ENCODE results near the gene HS6ST1. TPM values are rescaled to one million over a fixed set of nuclear protein-coding genes. Genes with fewer than 3 reads are reported as not detected.

HS6ST1 gene
- total and polyA plus RNA-seq, 10 donors = 7.2 to 99.5 (median 57.0) TPM

GRCh38 chr2:128362176-128362888, 43.7 kb upstream of the HS6ST1 start:
- H3K9me3 ChIP-seq = no peaks in the 10 kb centered on the region
- no peaks in the 10 kb centered on the region for H3K4me1 ChIP-seq
- TF ChIP-seq POLR2AphosphoS5 (IDR thresholded peaks at IDR 0.05) (no peak), CTCF (IDR thresholded peaks at IDR 0.05 in 8 of 11, conservative IDR thresholded peaks at IDR 0.05 in 3 of 11) (no peak)
- intact Hi-C loops (cut with DNase I; ENCODE audit: low total_unique reads) = no loop called here
- 78 to 89% (median 85%) methylated on average over 10 to 12 of the region's 12 CpGs for WGBS, 5 donors
- peaks cover 0 to 11% (median 0%) of the 10 kb centered on the region in 7 donors for H3K27me3 ChIP-seq (replicated peaks in 1 of 7)
- H3K36me3 ChIP-seq = no peaks in the 10 kb centered on the region
- H3K4me3 ChIP-seq = no peak overlapping the region
- DNase-seq = no peak
- peak overlapping the region in 4 of 8 donors; percentile 20 to 53 (median 42) for H3K27ac ChIP-seq

- no peak for TF ChIP-seq POLR2AphosphoS5 (IDR thresholded peaks at IDR 0.05)
- no peak for TF ChIP-seq CTCF (IDR thresholded peaks at IDR 0.05 in 8 of 11, conservative IDR thresholded peaks at IDR 0.05 in 3 of 11)
- TF ChIP-seq POLR2A (IDR thresholded peaks at IDR 0.05) = no peak
- 92 to 97% (median 94%) methylated on average over 12 to 14 of the region's 14 CpGs for WGBS, 5 donors
- DNase-seq = no peak
- intact Hi-C loops (cut with DNase I; ENCODE audit: low total_unique reads) = no loop called here
- Histone ChIP-seq H3K36me3 (no peaks in the 10 kb centered on the region), H3K4me3 (no peak overlapping the region), H3K27me3 (replicated peaks in 1 of 7) (peaks cover 0 to 11% (median 0%) of the 10 kb centered on the region in 7 donors), H3K9me3 (no peaks in the 10 kb centered on the region), H3K27ac (peak overlapping the region in 1 of 8 donors; percentile 53), H3K4me1 (no peaks in the 10 kb centered on the region)
These were observed 42.9 kb upstream of the HS6ST1 start for GRCh38 chr2:128361376-128362131.

GRCh38 chr2:128360711-128361110, 42.0 kb upstream of the HS6ST1 start:
- Histone ChIP-seq H3K4me3 (no peak overlapping the region), H3K4me1 (no peaks in the 10 kb centered on the region), H3K27ac (no peak overlapping the region), H3K36me3 (no peaks in the 10 kb centered on the region), H3K27me3 (replicated peaks in 1 of 7) (peaks cover 0 to 11% (median 0%) of the 10 kb centered on the region in 7 donors), H3K9me3 (no peaks in the 10 kb centered on the region)
- 79 to 95% (median 90%) methylated on average over 7 to 8 of the region's 8 CpGs for WGBS, 5 donors
- intact Hi-C loops (cut with DNase I; ENCODE audit: low total_unique reads) = no loop called here
- DNase-seq = no peak
- TF ChIP-seq POLR2AphosphoS5 (IDR thresholded peaks at IDR 0.05) (no peak), CTCF (IDR thresholded peaks at IDR 0.05 in 8 of 11, conservative IDR thresholded peaks at IDR 0.05 in 3 of 11) (no peak), POLR2A (IDR thresholded peaks at IDR 0.05) (no peak)

GRCh38 chr2:128359841-128360240, 41.2 kb upstream of the HS6ST1 start:
- Histone ChIP-seq H3K27me3 (replicated peaks in 1 of 7) (peaks cover 0 to 8% (median 0%) of the 10 kb centered on the region in 7 donors), H3K4me1 (no peaks in the 10 kb centered on the region), H3K4me3 (no peak overlapping the region), H3K36me3 (no peaks in the 10 kb centered on the region), H3K9me3 (no peaks in the 10 kb centered on the region), H3K27ac (no peak overlapping the region)
- 76 to 95% (median 89%) methylated on average over 6 to 11 of the region's 11 CpGs for WGBS, 5 donors
- DNase-seq = no peak
- intact Hi-C loops (cut with DNase I; ENCODE audit: low total_unique reads) = no loop called here
- no peak for TF ChIP-seq POLR2A (IDR thresholded peaks at IDR 0.05)
- no peak for TF ChIP-seq CTCF (IDR thresholded peaks at IDR 0.05 in 8 of 11, conservative IDR thresholded peaks at IDR 0.05 in 3 of 11)
- no peak for TF ChIP-seq POLR2AphosphoS5 (IDR thresholded peaks at IDR 0.05)

All from spleen (tissue), 11 donors.